IMR-90 (cell line): ENCODE measurements around the gene METTL1. TPM values are rescaled to one million over a fixed set of nuclear protein-coding genes. Genes with fewer than 3 reads are reported as not detected.

Experiments used
- ATAC-seq: fragments of 200-7000 bp; cut with Tn5 transposase; 2 replicates; pipeline ENCODE4 v1.9.1; 2020; ENCODE audit warnings: low read depth, mild to moderate bottlenecking, moderate library complexity
- BruUV-seq: library from RNA; stranded (reverse); fragments of 400-500 nt; replicated peaks from 2 replicates; lab custom pipeline; 2021; lab: Mats Ljungman, UMichigan
- CTCF ChIA-PET: fragments of 300-600 bp; formaldehyde crosslinking; extraction: SDS; loops from one replicate; lab custom pipeline; 2021; ENCODE audit warnings: antibody characterized with exemption; lab: Yijun Ruan, JAX
- POLR2A ChIA-PET: fragments of 300-600 bp; sonication (Branson Sonifier 250); formaldehyde crosslinking; loops from one replicate; lab custom pipeline; 2022; ENCODE audit warnings: antibody characterized with exemption; ENCODE audit not compliant: unreplicated experiment; lab: Charles Lee
- DNase-seq: peaks from one replicate; pipeline ENCODE4 v3.0.0; 2013
- H2AFZ ChIP-seq: replicated peaks from 2 replicates; pipeline ENCODE3; 2013; ENCODE audit warnings: low read length, mild to moderate bottlenecking; ENCODE audit not compliant: poor library complexity
- H2AK5ac ChIP-seq: 2 replicates; pipeline ENCODE4 v1.6.1; 2013; ENCODE audit warnings: low read depth, low read length, inconsistent platforms
- H2AK9ac ChIP-seq: replicated peaks from 2 replicates; pipeline ENCODE3; 2013; ENCODE audit warnings: mild to moderate bottlenecking, low read depth, low read length, moderate library complexity; ENCODE audit not compliant: poor library complexity
- H2BK120ac ChIP-seq: 2 replicates; pipeline ENCODE4 v1.6.1; 2013; ENCODE audit warnings: low read depth, low read length, inconsistent platforms
- H2BK15ac ChIP-seq: 3 replicates; pipeline ENCODE4 v1.6.1; 2013; ENCODE audit warnings: low read depth, low read length, inconsistent platforms
- H2BK20ac ChIP-seq: 2 replicates; pipeline ENCODE4 v1.6.1; 2013; ENCODE audit warnings: low read depth, mild to moderate bottlenecking, inconsistent platforms, low read length, moderate library complexity
- H2BK5ac ChIP-seq: 2 replicates; pipeline ENCODE4 v1.6.1; 2013; ENCODE audit warnings: mild to moderate bottlenecking, low read depth, low read length, inconsistent platforms; ENCODE audit not compliant: poor library complexity, severe bottlenecking
- H3K14ac ChIP-seq: replicated peaks from 2 replicates; pipeline ENCODE4 v1.6.1; 2013; ENCODE audit warnings: low read depth, low read length, inconsistent platforms
- H3K18ac ChIP-seq: 2 replicates; pipeline ENCODE4 v1.6.1; 2013; ENCODE audit warnings: low read depth, low read length, control low read depth
- H3K23ac ChIP-seq: 2 replicates; pipeline ENCODE4 v1.6.1; 2013; ENCODE audit warnings: low read depth, low read length, inconsistent platforms
- H3K27ac ChIP-seq: 2 replicates; pipeline ENCODE4 v1.5.1; 2013; ENCODE audit warnings: mild to moderate bottlenecking, control low read depth, low read length; ENCODE audit not compliant: insufficient read depth
- H3K27me3 ChIP-seq: 2 replicates; pipeline ENCODE4 v1.6.1; 2013; ENCODE audit warnings: low read length; ENCODE audit not compliant: control insufficient read depth, insufficient read depth
- H3K36me3 ChIP-seq: 2 replicates; pipeline ENCODE4 v1.6.1; 2013; ENCODE audit warnings: low read length, mixed read lengths; ENCODE audit not compliant: control insufficient read depth, insufficient read depth
- H3K4ac ChIP-seq: 2 replicates; pipeline ENCODE4 v1.6.1; 2013; ENCODE audit warnings: low read depth, low read length, inconsistent platforms
- H3K4me1 ChIP-seq: 2 replicates; pipeline ENCODE4 v1.6.1; 2013; ENCODE audit warnings: low read length, mixed read lengths; ENCODE audit not compliant: control insufficient read depth, insufficient read depth
- H3K4me2 ChIP-seq: 2 replicates; pipeline ENCODE4 v1.6.1; 2013; ENCODE audit warnings: low read depth, mild to moderate bottlenecking, control low read depth, low read length, moderate library complexity
- H3K4me3 ChIP-seq: 2 replicates; pipeline ENCODE4 v1.5.1; 2013; ENCODE audit warnings: low read depth, mild to moderate bottlenecking, control low read depth, low read length, moderate library complexity; ENCODE audit not compliant: insufficient read depth
- H3K56ac ChIP-seq: 2 replicates; pipeline ENCODE4 v1.6.1; 2013; ENCODE audit warnings: low read length, inconsistent platforms; ENCODE audit not compliant: insufficient read depth; ENCODE audit errors: extremely low read depth
- H3K79me1 ChIP-seq, 2 experiments: 2 replicates each; pipeline ENCODE4 v1.6.1; 2013; ENCODE audit warnings: low read length in 2 of 2, inconsistent platforms in 1 of 2, low read depth in 1 of 2
- H3K9ac ChIP-seq: 2 replicates; pipeline ENCODE4 v1.6.1; 2013; ENCODE audit warnings: low read depth, low read length, control low read depth
- H3K9me1 ChIP-seq: 2 replicates; pipeline ENCODE4 v1.6.1; 2013; ENCODE audit warnings: low read length, inconsistent platforms; ENCODE audit not compliant: insufficient read depth
- H3K9me3 ChIP-seq: 2 replicates; pipeline ENCODE4 v1.6.1; 2013; ENCODE audit warnings: low read length; ENCODE audit not compliant: control insufficient read depth, insufficient read depth
- H4K20me1 ChIP-seq: 2 replicates; pipeline ENCODE4 v1.6.1; 2013; ENCODE audit warnings: low read length, inconsistent platforms; ENCODE audit not compliant: insufficient read depth
- H4K5ac ChIP-seq: 2 replicates; pipeline ENCODE4 v1.6.1; 2013; ENCODE audit warnings: mild to moderate bottlenecking, low read depth, low read length, control low read depth
- H4K8ac ChIP-seq, 2 experiments: 2 replicates each; pipeline ENCODE4 v1.6.1; 2013; ENCODE audit warnings: low read depth in 2 of 2, low read length in 2 of 2, control low read depth in 1 of 2, inconsistent platforms in 1 of 2
- H4K91ac ChIP-seq: 2 replicates; pipeline ENCODE4 v1.6.1; 2013; ENCODE audit warnings: low read depth, low read length, inconsistent platforms; ENCODE audit not compliant: insufficient read depth
- MXI1 ChIP-seq: IDR thresholded peaks from 2 replicates; pipeline ENCODE4 v1.6.1; 2012; ENCODE audit warnings: low read depth, mild to moderate bottlenecking, low read length, moderate library complexity, borderline replicate concordance
- POLR2A ChIP-seq: IDR thresholded peaks from 2 replicates; pipeline ENCODE4 v1.6.1; 2012; ENCODE audit warnings: mild to moderate bottlenecking, low read depth, low read length
- WGBS, 2 experiments: methylation state at CpG; one replicate each; pipeline versions ENCODE4 v1.1.5 to v1.1.7; 2013; ENCODE audit warnings: missing lambda C conversion rate in 2 of 2; ENCODE audit not compliant: insufficient read length in 1 of 2; ENCODE audit errors: extremely low coverage in 2 of 2; 5-methylcytosine and 5-hydroxymethylcytosine counted together
- dilution Hi-C: fragments of 300-500 bp; cut with HindIII; formaldehyde crosslinking; loops from one replicate; pipeline ENCODE4 v1.14.3; 2018; ENCODE audit warnings: low sequenced_read_pairs; ENCODE audit not compliant: unreplicated experiment
- in situ Hi-C: fragments of 300-500 bp; cut with MboI; formaldehyde crosslinking; loops from 3 replicates; pipeline ENCODE4 v1.14.3; 2019; ENCODE audit warnings: low sequenced_read_pairs, inconsistent platforms, mixed read lengths
- intact Hi-C: fragments of 100-400 bp; cut with micrococcal nuclease; formaldehyde crosslinking; loops from 2 replicates; pipeline ENCODE4 v1.10.0; 2022
- polyA plus RNA-seq, 3 experiments: library from polyadenylated mRNA; depleted of rRNA; stranded (reverse); fragments of >200 nt; gene quantifications; 2 replicates each; pipeline ENCODE4 v1.2.3, GENCODE V29; 2012; ENCODE audit warnings: low replicate concordance in 1 of 3
- total RNA-seq: library from RNA; depleted of rRNA; stranded (reverse); fragments of >200 nt; gene quantifications from 2 replicates; pipeline ENCODE4 v1.2.3, GENCODE V29; 2012
- TF ChIP-seq, protein P1 (sequence below): conservative IDR thresholded peaks from 2 replicates; pipeline ENCODE4 v1.5.1; 2012; ENCODE audit warnings: mild to moderate bottlenecking, low read depth, low read length, improper control_type of control experiment

METTL1 gene
- total and polyA plus RNA-seq, 2 of the 4 experiments (the other 2 are of a cell fraction), result 12.4 to 27.5 TPM

DNA sequence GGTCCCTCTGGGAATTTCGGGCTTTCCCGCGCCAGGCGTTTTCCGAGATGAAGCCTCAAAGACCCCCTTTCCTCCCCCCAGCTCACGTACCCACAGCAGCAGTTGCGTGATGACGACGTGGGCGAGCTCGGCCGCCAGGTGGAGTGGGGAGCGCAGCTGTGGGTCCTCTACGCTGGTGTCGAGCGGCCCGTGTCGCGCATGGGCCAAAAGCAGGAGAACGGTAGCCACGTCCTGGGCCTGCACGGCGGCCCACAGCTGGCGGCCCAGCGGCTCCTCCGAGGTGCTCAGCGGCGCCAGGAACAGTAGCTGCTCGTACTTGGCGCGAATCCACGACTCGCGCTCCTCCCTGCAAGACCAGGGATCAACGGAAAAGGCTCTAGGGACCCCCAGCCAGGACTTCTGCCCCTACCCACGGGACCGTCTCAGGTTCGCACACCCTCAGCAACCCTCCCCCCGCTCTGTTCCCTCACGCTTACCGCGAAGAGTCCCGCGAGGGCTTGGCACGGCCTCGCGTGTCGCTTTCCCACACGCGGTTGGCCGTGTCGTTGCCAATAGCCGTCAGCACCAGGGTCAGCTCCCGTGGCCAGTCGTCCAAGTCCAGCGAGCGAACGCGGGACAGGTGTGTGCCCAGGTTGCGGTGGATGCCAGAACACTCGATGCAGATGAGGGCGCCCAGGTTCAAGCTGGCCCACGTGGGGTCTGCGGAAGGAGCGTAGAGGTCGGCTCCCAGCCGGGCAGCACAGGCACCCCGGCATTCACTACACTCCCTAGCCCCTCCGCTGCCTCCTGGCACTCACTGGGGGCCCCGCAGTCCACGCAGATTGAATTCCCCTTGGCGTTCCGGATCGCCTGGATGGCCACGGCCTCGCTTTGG lies 44.8 kb downstream of the METTL1 start:
- Histone ChIP-seq H3K36me3 (peaks cover 6% of the 10 kb centered on the region; the same call in 1 of the 2 replicates), H3K9ac (peak overlapping the region; percentile 92; the same call in 1 of the 2 replicates), H2AFZ (peak overlapping the region; percentile 100), H3K14ac (peak overlapping the region; percentile 90; the same call in 1 of the 2 replicates), H3K23ac (peak overlapping the region; percentile 75), H3K4me1 (0 out of 2 replicates have a peak, but pooled peaks cover 4% of the 10 kb centered on the region), H3K4me2 (peak overlapping the region; percentile 77), H3K9me1 (peaks cover 6% of the 10 kb centered on the region; the same call in 1 of the 2 replicates), H3K18ac (peak overlapping the region; percentile 45), H4K20me1 (peaks cover 9% of the 10 kb centered on the region; the same call in 1 of the 2 replicates), H2BK20ac (no peak overlapping the region), H4K8ac (peak overlapping the region; percentile 92 to 96), H3K79me1 (peaks cover 0 to 17% of the 10 kb centered on the region in 2 experiments; a peak in 1 of 4 replicates), H4K91ac (peak overlapping the region; percentile 82), H2BK15ac (no peak overlapping the region), H2BK5ac (peak overlapping the region; percentile 74), H4K5ac (peak overlapping the region; percentile 40), H2AK9ac (peak overlapping the region; percentile 99), H2BK120ac (peak overlapping the region; percentile 27), H2AK5ac (peak overlapping the region; percentile 65; the same call in 1 of the 2 replicates), H3K27ac (peak overlapping the region; percentile 61), H3K27me3 (peaks cover 12% of the 10 kb centered on the region; the same call in 1 of the 2 replicates), H3K4me3 (peak overlapping the region; percentile 70), H3K9me3 (no peaks in the 10 kb centered on the region), H3K56ac (0 out of 2 replicates have a peak overlapping the region, but pooled peaks have one; percentile 23), H3K4ac (peak overlapping the region; percentile 89)
- dilution Hi-C loops, result no loop called here
- in situ Hi-C loops, result no loop called here
- 16% methylated on average over 53 of the region's 76 CpGs; no CpG with 5 or more reads in 1 of the 2 experiments for WGBS, 2 experiments
- ATAC-seq, result peak; percentile 7
- CTCF ChIA-PET, result interaction anchor here (1.2 kb wide), 1 partner anchor 13 kb away, joined by 3 read pairs; no protein-coding TSS in a partner anchor
- no TSS peak for BruUV-seq
- TF ChIP-seq, protein P1, sequence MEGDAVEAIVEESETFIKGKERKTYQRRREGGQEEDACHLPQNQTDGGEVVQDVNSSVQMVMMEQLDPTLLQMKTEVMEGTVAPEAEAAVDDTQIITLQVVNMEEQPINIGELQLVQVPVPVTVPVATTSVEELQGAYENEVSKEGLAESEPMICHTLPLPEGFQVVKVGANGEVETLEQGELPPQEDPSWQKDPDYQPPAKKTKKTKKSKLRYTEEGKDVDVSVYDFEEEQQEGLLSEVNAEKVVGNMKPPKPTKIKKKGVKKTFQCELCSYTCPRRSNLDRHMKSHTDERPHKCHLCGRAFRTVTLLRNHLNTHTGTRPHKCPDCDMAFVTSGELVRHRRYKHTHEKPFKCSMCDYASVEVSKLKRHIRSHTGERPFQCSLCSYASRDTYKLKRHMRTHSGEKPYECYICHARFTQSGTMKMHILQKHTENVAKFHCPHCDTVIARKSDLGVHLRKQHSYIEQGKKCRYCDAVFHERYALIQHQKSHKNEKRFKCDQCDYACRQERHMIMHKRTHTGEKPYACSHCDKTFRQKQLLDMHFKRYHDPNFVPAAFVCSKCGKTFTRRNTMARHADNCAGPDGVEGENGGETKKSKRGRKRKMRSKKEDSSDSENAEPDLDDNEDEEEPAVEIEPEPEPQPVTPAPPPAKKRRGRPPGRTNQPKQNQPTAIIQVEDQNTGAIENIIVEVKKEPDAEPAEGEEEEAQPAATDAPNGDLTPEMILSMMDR, result peak; percentile 19; the same call in 1 of the 2 replicates
- TF ChIP-seq POLR2A (no peak), MXI1 (0 out of 2 replicates have a peak, but pooled peaks have one; percentile 39)
- DNase-seq, result no peak
- intact Hi-C loops, result no loop called here
- POLR2A ChIA-PET, result no interaction called here
